Thoracic aorta (tissue), 2 donors: ENCODE measurements around the gene OXER1. TPM values are rescaled to one million over a fixed set of nuclear protein-coding genes. Genes with fewer than 3 reads are reported as not detected.
A peak's percentile ranks its signal among the peaks of the same experiment; 100 is the strongest.

Experiments used
- ATAC-seq: fragments of 150-250 bp; one replicate; pipeline ENCODE4 v1.8.0; 2017; ENCODE audit warnings: low read depth; ENCODE audit not compliant: insufficient number of reproducible peaks, low FRiP score
- DNase-seq: peaks from one replicate; pipeline ENCODE4 v3.0.0-alpha.2; 2020; ENCODE audit warnings: low spot score
- H3K27ac ChIP-seq, 2 donors: fragments of 200-600 bp; sonication (generic); 1 replicate in 1 of 2; 2 replicates in 1 of 2; pipeline ENCODE4 v1.5.1; 2016; ENCODE audit warnings: mild to moderate bottlenecking in 2 of 2, moderate library complexity in 2 of 2
- H3K27me3 ChIP-seq: fragments of 200-600 bp; sonication (generic); replicated peaks from 2 replicates; pipeline ENCODE4 v1.6.0; 2016; ENCODE audit warnings: mild to moderate bottlenecking; ENCODE audit not compliant: insufficient read depth
- H3K36me3 ChIP-seq: fragments of 200-600 bp; sonication (generic); one replicate; pipeline ENCODE4 v1.5.1; 2016
- H3K4me1 ChIP-seq, 2 donors: fragments of 200-600 bp; sonication (generic); 1 replicate in 1 of 2; 2 replicates in 1 of 2; pipeline versions ENCODE4 v1.5.1 to v1.6.0; 2016; ENCODE audit warnings: low read depth in 2 of 2, mild to moderate bottlenecking in 1 of 2; ENCODE audit not compliant: control insufficient read depth in 1 of 2
- H3K4me3 ChIP-seq: fragments of 200-600 bp; sonication (generic); 2 replicates; pipeline ENCODE4 v1.5.1; 2016; ENCODE audit warnings: mild to moderate bottlenecking
- H3K9me3 ChIP-seq: fragments of 200-600 bp; sonication (generic); 2 replicates; pipeline ENCODE4 v1.5.1; 2016
- CTCF ChIP-seq: fragments of 200-600 bp; sonication (generic); IDR thresholded peaks from one replicate; pipeline ENCODE4 v1.5.1; 2019; ENCODE audit warnings: antibody characterized with exemption
- total RNA-seq, 2 donors: library from RNA; depleted of rRNA; stranded (reverse); fragments of >200 nt; gene quantifications; one replicate each; pipeline versions ENCODE4 v1.1.0 to v1.2.3, GENCODE V29; 2016

OXER1 gene
- total RNA-seq, 2 donors from 2014 or later, result 4.6 to 5.8 TPM

GRCh38 chr2:42793334-42794270 lies 29.7 kb upstream of the OXER1 start:
- no peak for TF ChIP-seq CTCF
- Histone ChIP-seq H3K27ac (peak overlapping the region; percentile 93 to 96), H3K4me3 (peak overlapping the region; percentile 86), H3K4me1 (peaks cover 18 to 60% of the 10 kb centered on the region in 2 donors), H3K27me3 (no peaks in the 10 kb centered on the region), H3K9me3 (no peaks in the 10 kb centered on the region), H3K36me3 (no peaks in the 10 kb centered on the region)
- no peak for ATAC-seq
- DNase-seq, result no peak

- H3K36me3 ChIP-seq, result no peaks in the 10 kb centered on the region
- ATAC-seq (peak; percentile 23), DNase-seq (no peak)
- no peaks in the 10 kb centered on the region for H3K9me3 ChIP-seq
- peak within 1 kb of the TSS; percentile 93 to 96 for H3K27ac ChIP-seq
- peak within 1 kb of the TSS; percentile 86 for H3K4me3 ChIP-seq
- H3K4me1 ChIP-seq, result peaks cover 18 to 60% of the 10 kb centered on the region in 2 donors
- H3K27me3 ChIP-seq, result no peaks in the 10 kb centered on the region
- TF ChIP-seq CTCF, result peak; percentile 39
These were observed 28.8 kb upstream of the OXER1 start, which contains the start of gene HAAO for GRCh38 chr2:42792583-42793333. HAAO (minus strand) TSS chr2:42792583; CDS start chr2:42792536, 47 bp downstream.

- TF ChIP-seq CTCF, result no peak
- H3K27ac ChIP-seq, result peak overlapping the region; percentile 93 to 96
- H3K9me3 ChIP-seq, result no peaks in the 10 kb centered on the region
- H3K4me1 ChIP-seq, result peaks cover 18 to 57% of the 10 kb centered on the region in 2 donors
- ATAC-seq, result peak; percentile 28
- H3K36me3 ChIP-seq, result no peaks in the 10 kb centered on the region
- H3K27me3 ChIP-seq, result no peaks in the 10 kb centered on the region
- peak overlapping the region; percentile 86 for H3K4me3 ChIP-seq
- DNase-seq, result no peak
These were observed 28.2 kb upstream of the OXER1 start for GRCh38 chr2:42792087-42792582.

GRCh38 chr2:42791606-42792005 lies 27.7 kb upstream of the OXER1 start:
- Histone ChIP-seq H3K27ac (peak overlapping the region; percentile 93 to 96), H3K36me3 (no peaks in the 10 kb centered on the region), H3K4me3 (peak overlapping the region; percentile 86), H3K9me3 (no peaks in the 10 kb centered on the region), H3K4me1 (peaks cover 18 to 54% of the 10 kb centered on the region in 2 donors), H3K27me3 (no peaks in the 10 kb centered on the region)
- TF ChIP-seq CTCF, result no peak
- DNase-seq (no peak), ATAC-seq (no peak)

GRCh38 chr2:42789751-42790150 lies 25.8 kb upstream of the OXER1 start:
- H3K4me3 ChIP-seq, result no peak overlapping the region
- H3K9me3 ChIP-seq, result no peaks in the 10 kb centered on the region
- no peaks in the 10 kb centered on the region for H3K36me3 ChIP-seq
- ATAC-seq (no peak), DNase-seq (no peak)
- peaks cover 12 to 35% of the 10 kb centered on the region in 2 donors for H3K4me1 ChIP-seq
- peak overlapping the region in 1 of 2 donors; percentile 30 for H3K27ac ChIP-seq
- TF ChIP-seq CTCF, result no peak
- no peaks in the 10 kb centered on the region for H3K27me3 ChIP-seq
